ENCODE results near the gene LTB4R2. TPM values are rescaled to one million over a fixed set of nuclear protein-coding genes. Genes with fewer than 3 reads are reported as not detected.

LTB4R2 gene
- total and polyA plus RNA-seq, 2 donors (not counting 3 experiments of a cell fraction or from before 2014, with no cell fraction given), result 5.5 to 13.1 TPM

DNA sequence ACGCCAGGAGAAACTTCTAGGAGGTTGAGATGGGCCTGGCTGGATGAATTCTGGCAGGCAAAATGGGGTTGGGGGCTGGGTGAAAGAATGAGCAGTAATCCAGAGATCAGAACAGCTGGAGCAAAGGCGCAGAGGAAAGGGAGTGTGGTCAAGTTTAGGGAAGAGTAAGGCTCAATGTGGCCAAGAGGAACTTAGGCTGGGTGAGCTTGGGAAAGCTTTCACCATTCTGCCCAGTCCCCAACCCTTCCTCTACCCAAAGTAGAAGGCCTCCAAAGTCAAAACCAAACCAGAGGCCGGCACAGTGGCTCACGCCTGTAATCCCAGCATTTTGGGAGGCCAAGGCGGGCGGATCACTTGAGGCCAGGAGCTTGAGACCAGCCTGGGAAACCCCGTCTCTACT lies 28.3 kb upstream of the LTB4R2 start:
- H3K36me3 ChIP-seq (ENCODE audit: control insufficient read depth in 2 of 2, extremely low read depth in 1 of 2, insufficient read depth in 2 of 2, low read length in 2 of 2), result no peaks in the 10 kb centered on the region
- no peak overlapping the region for H3K9ac ChIP-seq (replicated peaks; ENCODE audit: extremely low read depth, insufficient read depth, low read length)
- no peak overlapping the region for H3K4me3 ChIP-seq (replicated peaks in 1 of 3; ENCODE audit: insufficient read depth in 1 of 3, low read depth in 1 of 3, low read length in 3 of 3)
- H2AFZ ChIP-seq (ENCODE audit: low read depth, low read length), result no peak overlapping the region
- no peaks in the 10 kb centered on the region for H3K9me3 ChIP-seq (replicated peaks; ENCODE audit: control insufficient read depth, insufficient read depth, low read length)
- no peaks in the 10 kb centered on the region for H3K27me3 ChIP-seq (ENCODE audit: control insufficient read depth in 2 of 2, insufficient read depth in 2 of 2, low read length in 2 of 2)
- CTCF ChIA-PET, result interaction anchor here (1.5 to 4.0 kb wide), 2 partner anchors 11 to 16 kb away, joined by 4 to 27 read pairs; no protein-coding TSS in a partner anchor
- FAIRE-seq (no peak), DNase-seq (ENCODE audit: low read depth, low spot score) (no peak)
- BruUV-seq (replicated peaks), result no TSS peak
- H3K4me1 ChIP-seq (ENCODE audit: control insufficient read depth, extremely low read depth, insufficient read depth, low read length), result no peaks in the 10 kb centered on the region
- no peak overlapping the region for H3K4me2 ChIP-seq (ENCODE audit: insufficient read depth, low read length)
- H3K9me1 ChIP-seq (replicated peaks; ENCODE audit: control insufficient read depth, extremely low read depth, insufficient read depth, low read length), result no peaks in the 10 kb centered on the region
- POLR2A ChIA-PET, result no interaction called here
- H3K79me2 ChIP-seq (ENCODE audit: control insufficient read depth, insufficient read depth, low read length), result no peaks in the 10 kb centered on the region
- no peaks in the 10 kb centered on the region for H4K20me1 ChIP-seq (replicated peaks; ENCODE audit: control insufficient read depth, extremely low read depth, insufficient read depth, low read length)
- no peak for TF ChIP-seq FOS (IDR thresholded peaks at IDR 0.05; ENCODE audit: borderline replicate concordance, insufficient read depth, low read length)
- no peak for TF ChIP-seq POLR2AphosphoS5 (IDR thresholded peaks at IDR 0.05; ENCODE audit: insufficient read depth, low read depth, low read length)
- TF ChIP-seq MYC (IDR thresholded peaks at IDR 0.05; ENCODE audit: low read depth, low read length), result no peak
- TF ChIP-seq EZH2 (IDR thresholded peaks at IDR 0.05; ENCODE audit: borderline replicate concordance, low read depth, low read length, severe bottlenecking), result no peak
- no peak for TF ChIP-seq JUN (IDR thresholded peaks at IDR 0.05; ENCODE audit: borderline replicate concordance, insufficient read depth, insufficient read length, low read depth)
- TF ChIP-seq GATA2 (IDR thresholded peaks at IDR 0.05; ENCODE audit: insufficient read depth, insufficient read length, low read depth, low read length), result no peak
- TF ChIP-seq, protein P1, sequence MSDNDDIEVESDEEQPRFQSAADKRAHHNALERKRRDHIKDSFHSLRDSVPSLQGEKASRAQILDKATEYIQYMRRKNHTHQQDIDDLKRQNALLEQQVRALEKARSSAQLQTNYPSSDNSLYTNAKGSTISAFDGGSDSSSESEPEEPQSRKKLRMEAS (IDR thresholded peaks at IDR 0.05; ENCODE audit: insufficient read depth, insufficient read length), result no peak
- TF ChIP-seq POLR2A (IDR thresholded peaks at IDR 0.05; ENCODE audit: low read depth, low read length), result no peak
- TF ChIP-seq, protein P2, sequence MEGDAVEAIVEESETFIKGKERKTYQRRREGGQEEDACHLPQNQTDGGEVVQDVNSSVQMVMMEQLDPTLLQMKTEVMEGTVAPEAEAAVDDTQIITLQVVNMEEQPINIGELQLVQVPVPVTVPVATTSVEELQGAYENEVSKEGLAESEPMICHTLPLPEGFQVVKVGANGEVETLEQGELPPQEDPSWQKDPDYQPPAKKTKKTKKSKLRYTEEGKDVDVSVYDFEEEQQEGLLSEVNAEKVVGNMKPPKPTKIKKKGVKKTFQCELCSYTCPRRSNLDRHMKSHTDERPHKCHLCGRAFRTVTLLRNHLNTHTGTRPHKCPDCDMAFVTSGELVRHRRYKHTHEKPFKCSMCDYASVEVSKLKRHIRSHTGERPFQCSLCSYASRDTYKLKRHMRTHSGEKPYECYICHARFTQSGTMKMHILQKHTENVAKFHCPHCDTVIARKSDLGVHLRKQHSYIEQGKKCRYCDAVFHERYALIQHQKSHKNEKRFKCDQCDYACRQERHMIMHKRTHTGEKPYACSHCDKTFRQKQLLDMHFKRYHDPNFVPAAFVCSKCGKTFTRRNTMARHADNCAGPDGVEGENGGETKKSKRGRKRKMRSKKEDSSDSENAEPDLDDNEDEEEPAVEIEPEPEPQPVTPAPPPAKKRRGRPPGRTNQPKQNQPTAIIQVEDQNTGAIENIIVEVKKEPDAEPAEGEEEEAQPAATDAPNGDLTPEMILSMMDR (IDR thresholded peaks at IDR 0.05; ENCODE audit: extremely low read depth in 1 of 2, insufficient read depth in 1 of 2, low read depth in 1 of 2, low read length in 2 of 2), result no peak
- dilution Hi-C loops (cut with MboI; ENCODE audit: extremely low pct_ligation_motif_present, low sequenced_read_pairs), result no loop called here
- H3K27ac ChIP-seq (ENCODE audit: insufficient read depth, low read depth, low read length), result no peak overlapping the region
- intact Hi-C loops (cut with micrococcal nuclease), result no loop called here

Data from endothelial cell of umbilical vein (primary cell).